Naive thymus-derived CD4-positive, alpha-beta T cell (primary cell): ENCODE data around the gene F2RL2. TPM values are rescaled to one million over a fixed set of nuclear protein-coding genes. Genes with fewer than 3 reads are reported as not detected.
A peak's percentile ranks its signal among the peaks of the same experiment; 100 is the strongest.
"Not testable (repeated sequence)": the region's sequence is repeated elsewhere in the genome, so short reads cannot be mapped to it uniquely, and the experiment has no call there.

ENCODE experiments used
- ATAC-seq: fragments of 150-1000 bp; cut with Tn5 transposase; 2 replicates; pipeline ENCODE4 v1.10.0; 2021; ENCODE audit warnings: mild to moderate bottlenecking, moderate library complexity
- CTCF ChIA-PET: fragments of 350-600 bp; sonication (Branson Sonifier 250); formaldehyde crosslinking; loops from one replicate; lab custom pipeline; 2021; ENCODE audit warnings: antibody characterized with exemption; lab: Charles Lee
- POLR2A ChIA-PET: fragments of 350-600 bp; sonication (Branson Sonifier 250); formaldehyde crosslinking; loops from one replicate; lab custom pipeline; 2021; ENCODE audit warnings: antibody characterized with exemption, inconsistent platforms; lab: Charles Lee
- DNase-seq, 9 donors: peaks; one replicate each; pipeline versions ENCODE4 v3.0.0 to v3.0.0-alpha.2; 2020 to 2022; ENCODE audit warnings: mixed read lengths in 1 of 9
- H3K27ac ChIP-seq: one replicate; pipeline ENCODE4 v1.7.0; 2013; ENCODE audit warnings: mild to moderate bottlenecking, low read depth, low read length, moderate library complexity
- H3K27me3 ChIP-seq, 2 donors: one replicate each; pipeline ENCODE4 v1.7.0; 2013; ENCODE audit warnings: low read length in 2 of 2, mild to moderate bottlenecking in 2 of 2, moderate library complexity in 2 of 2; ENCODE audit not compliant: control insufficient read depth in 2 of 2, insufficient read depth in 2 of 2
- H3K36me3 ChIP-seq, 3 experiments: 1 replicate in 2 of 3; 2 replicates in 1 of 3; pipeline ENCODE4 v1.7.0; 2013; ENCODE audit warnings: low read length in 3 of 3, mild to moderate bottlenecking in 3 of 3, moderate library complexity in 1 of 3; ENCODE audit not compliant: insufficient read depth in 3 of 3, control insufficient read depth in 2 of 3
- H3K4me1 ChIP-seq, 2 donors: one replicate each; pipeline ENCODE4 v1.7.0; 2013; ENCODE audit warnings: low read length in 2 of 2, mild to moderate bottlenecking in 2 of 2, moderate library complexity in 1 of 2; ENCODE audit not compliant: control insufficient read depth in 2 of 2, insufficient read depth in 2 of 2
- H3K4me3 ChIP-seq: 2 replicates; pipeline ENCODE4 v1.7.0; 2013; ENCODE audit warnings: mild to moderate bottlenecking, low read length
- H3K9me3 ChIP-seq, 3 experiments: 1 replicate in 2 of 3; 2 replicates in 1 of 3; pipeline ENCODE4 v1.7.0; 2013; ENCODE audit warnings: low read length in 3 of 3; ENCODE audit not compliant: control insufficient read depth in 2 of 3
- H3K27ac Mint-ChIP-seq, 9 donors: one replicate each; pipeline ENCODE4 v1.8.0; 2020 to 2022; ENCODE audit warnings: mixed read lengths in 9 of 9, mild to moderate bottlenecking in 8 of 9, moderate library complexity in 5 of 9, inconsistent platforms in 2 of 9
- H3K27me3 Mint-ChIP-seq, 5 donors: one replicate each; pipeline ENCODE4 v1.8.0; 2021 to 2022; ENCODE audit warnings: mixed read lengths in 5 of 5, mild to moderate bottlenecking in 1 of 5
- H3K36me3 Mint-ChIP-seq, 5 donors: one replicate each; pipeline ENCODE4 v1.8.0; 2020 to 2022; ENCODE audit warnings: mixed read lengths in 5 of 5, mild to moderate bottlenecking in 3 of 5, inconsistent platforms in 1 of 5
- H3K4me1 Mint-ChIP-seq, 7 donors: one replicate each; pipeline ENCODE4 v1.8.0; 2020 to 2022; ENCODE audit warnings: mixed read lengths in 7 of 7, mild to moderate bottlenecking in 3 of 7, inconsistent platforms in 1 of 7
- H3K4me3 Mint-ChIP-seq, 10 donors: one replicate each; pipeline ENCODE4 v1.8.0; 2020 to 2022; ENCODE audit warnings: mild to moderate bottlenecking in 10 of 10, mixed read lengths in 10 of 10, moderate library complexity in 6 of 10, inconsistent platforms in 2 of 10
- H3K9me3 Mint-ChIP-seq, 11 donors: one replicate each; pipeline ENCODE4 v1.8.0; 2020 to 2022; ENCODE audit warnings: mixed read lengths in 11 of 11, mild to moderate bottlenecking in 4 of 11, inconsistent platforms in 1 of 11, moderate library complexity in 1 of 11
- intact Hi-C, 2 donors: fragments of 100-400 bp; cut with micrococcal nuclease; formaldehyde crosslinking; loops; one replicate each; pipeline ENCODE4 v1.15.1; 2023
- polyA plus RNA-seq, 2 donors: library from polyadenylated mRNA; unstranded; fragments of 300-500 nt; fragmentation: Illumina TruSeq; gene quantifications; one replicate each; pipeline ENCODE4 v1.2.3, GENCODE V29; 2021
- total RNA-seq, 6 experiments: library from RNA in 5 of 6; stranded (reverse) in 5 of 6; gene quantifications; 1 replicate in 5 of 6; 2 replicates in 1 of 6; pipeline ENCODE4 v1.2.3 and lab custom pipeline; 2021 to 2026

Gene F2RL2
- total and polyA plus RNA-seq, 7 experiments from 2014 or later: 0.46 to 0.51 TPM; not detected in 5

GRCh38 chr5:76607353-76607871 lies 15.8 kb downstream of the F2RL2 start:
- ATAC-seq: peak; percentile 36
- H3K36me3 Mint-ChIP-seq: peaks cover 14 to 78% (median 41%) of the 10 kb centered on the region in 5 donors
- no peaks in the 10 kb centered on the region for H3K9me3 ChIP-seq
- no peak overlapping the region for H3K27ac ChIP-seq
- no peaks in the 10 kb centered on the region for H3K27me3 ChIP-seq
- peak overlapping the region; percentile 47 to 94 (median 75) for H3K27ac Mint-ChIP-seq
- no peak overlapping the region for H3K4me3 ChIP-seq
- peak overlapping the region in 8 of 10 donors; percentile 9 to 82 (median 52) for H3K4me3 Mint-ChIP-seq
- intact Hi-C loops: loop anchor here in 1 of 2 donors (10.0 kb wide), 1 partner anchor 257 kb away; no protein-coding TSS in a partner anchor
- H3K9me3 Mint-ChIP-seq: no peaks in the 10 kb centered on the region
- peak in 3 of 9 donors; percentile 7 to 32 (median 10) for DNase-seq
- peaks cover 4 to 21% (median 14%) of the 10 kb centered on the region in 7 donors for H3K4me1 Mint-ChIP-seq
- POLR2A ChIA-PET: no interaction called here
- no peaks in the 10 kb centered on the region for H3K4me1 ChIP-seq
- H3K36me3 ChIP-seq: peaks cover 0 to 35% (median 3%) of the 10 kb centered on the region in 3 experiments
- CTCF ChIA-PET: interaction anchor here (0.5 kb wide), 1 partner anchor 12 kb away, joined by 3 read pairs; no protein-coding TSS in a partner anchor
- no peaks in the 10 kb centered on the region for H3K27me3 Mint-ChIP-seq

- intact Hi-C loops: loop anchor here in 1 of 2 donors (10.0 kb wide), 1 partner anchor 258 kb away; no protein-coding TSS in a partner anchor
- H3K4me1 Mint-ChIP-seq: peaks cover 4 to 21% (median 14%) of the 10 kb centered on the region in 7 donors
Observed at GRCh38 chr5:76606701-76607100, 16.5 kb downstream of the F2RL2 start.

GRCh38 chr5:76604838-76605237 lies 18.4 kb downstream of the F2RL2 start:
- Histone ChIP-seq H3K9me3 (no peaks in the 10 kb centered on the region), H3K36me3 (peaks cover 3 to 35% (median 10%) of the 10 kb centered on the region in 3 experiments), H3K4me1 (no peaks in the 10 kb centered on the region), H3K27me3 (no peaks in the 10 kb centered on the region), H3K4me3 (no peak overlapping the region), H3K27ac (no peak overlapping the region)
- H3K4me3 Mint-ChIP-seq: no peak overlapping the region
- peaks cover 0 to 21% (median 11%) of the 10 kb centered on the region in 7 donors for H3K4me1 Mint-ChIP-seq
- DNase-seq (no peak), ATAC-seq (no peak)
- H3K36me3 Mint-ChIP-seq: peaks cover 10 to 70% (median 26%) of the 10 kb centered on the region in 5 donors
- ChIA-PET POLR2A (no interaction called here), CTCF (no interaction called here)
- H3K27ac Mint-ChIP-seq: no peak overlapping the region
- intact Hi-C loops: loop anchor here in 1 of 2 donors (5.0 to 10.0 kb wide), 3 partner anchors 112 to 412 kb away; partner anchors contain the start of gene F2R
- no peaks in the 10 kb centered on the region for H3K27me3 Mint-ChIP-seq
- H3K9me3 Mint-ChIP-seq: no peaks in the 10 kb centered on the region

More at GRCh38 chr5:76606701-76607100, 16.5 kb downstream of the F2RL2 start:
- Mint-ChIP-seq H3K27ac (peak overlapping the region in 6 of 9 donors; percentile 15 to 94 (median 66)), H3K4me3 (peak overlapping the region in 3 of 10 donors; percentile 62 to 82 (median 64)), H3K9me3 (no peaks in the 10 kb centered on the region), H3K27me3 (no peaks in the 10 kb centered on the region), H3K36me3 (peaks cover 14 to 77% (median 36%) of the 10 kb centered on the region in 5 donors)
- no peaks in the 10 kb centered on the region for H3K27me3 ChIP-seq
- ChIA-PET CTCF (interaction anchor here (0.5 kb wide), 2 partner anchors 87 to 165 kb away, joined by 3 to 5 read pairs; no protein-coding TSS in a partner anchor), POLR2A (no interaction called here)
- H3K9me3 ChIP-seq: no peaks in the 10 kb centered on the region
- H3K4me1 ChIP-seq: no peaks in the 10 kb centered on the region
- no peak overlapping the region for H3K27ac ChIP-seq
- peaks cover 0 to 34% (median 3%) of the 10 kb centered on the region in 3 experiments for H3K36me3 ChIP-seq
- ATAC-seq (no peak), DNase-seq (no peak)
- no peak overlapping the region for H3K4me3 ChIP-seq

- Mint-ChIP-seq H3K36me3 (peaks cover 10 to 67% (median 34%) of the 10 kb centered on the region in 5 donors), H3K4me1 (peaks cover 0 to 21% (median 11%) of the 10 kb centered on the region in 7 donors)
- CTCF ChIA-PET, H3K27me3 Mint-ChIP-seq, H3K9me3 ChIP-seq, H3K27ac ChIP-seq, DNase-seq, H3K27me3 ChIP-seq, H3K4me3 ChIP-seq, H3K4me3 Mint-ChIP-seq, POLR2A ChIA-PET, H3K4me1 ChIP-seq, H3K27ac Mint-ChIP-seq, H3K9me3 Mint-ChIP-seq, ATAC-seq: not testable (repeated sequence)
- intact Hi-C loops: loop anchor here in 1 of 2 donors (5.0 to 10.0 kb wide), 3 partner anchors 113 to 413 kb away; partner anchors contain the start of gene F2R
- H3K36me3 ChIP-seq: peaks cover 3 to 35% (median 10%) of the 10 kb centered on the region in 3 experiments
Observed at GRCh38 chr5:76603991-76604390, 19.2 kb downstream of the F2RL2 start.

- no peak overlapping the region for H3K27ac ChIP-seq
- no peaks in the 10 kb centered on the region for H3K27me3 ChIP-seq
- H3K9me3 ChIP-seq: no peaks in the 10 kb centered on the region
- Mint-ChIP-seq H3K36me3 (peaks cover 10 to 61% (median 21%) of the 10 kb centered on the region in 5 donors), H3K4me1 (peaks cover 0 to 11% (median 2%) of the 10 kb centered on the region in 7 donors), H3K27ac (no peak overlapping the region), H3K4me3 (no peak overlapping the region), H3K9me3 (no peaks in the 10 kb centered on the region), H3K27me3 (no peaks in the 10 kb centered on the region)
- H3K4me3 ChIP-seq: no peak overlapping the region
- intact Hi-C loops: loop anchor here in 1 of 2 donors (5.0 to 10.0 kb wide), 3 partner anchors 115 to 415 kb away; partner anchors contain the start of gene F2R
- H3K36me3 ChIP-seq: peaks cover 3 to 40% (median 10%) of the 10 kb centered on the region in 3 experiments
- no peak for DNase-seq
- H3K4me1 ChIP-seq: no peaks in the 10 kb centered on the region
- ChIA-PET POLR2A (no interaction called here), CTCF (interaction anchor here (1.3 to 4.5 kb wide), 4 partner anchors 10 to 172 kb away, joined by 4 to 28 read pairs (median 5); no protein-coding TSS in a partner anchor)
- ATAC-seq: no peak
Observed at GRCh38 chr5:76602094-76602726, 21.0 kb downstream of the F2RL2 start.

- peak in 7 of 9 donors; percentile 7 to 60 (median 48) for DNase-seq
- peak overlapping the region in 3 of 9 donors; percentile 6 to 54 (median 36) for H3K27ac Mint-ChIP-seq
Observed at GRCh38 chr5:76601470-76601869, 21.7 kb downstream of the F2RL2 start.

More at GRCh38 chr5:76601470-76601869, 21.7 kb downstream of the F2RL2 start:
- no peak overlapping the region for H3K4me3 Mint-ChIP-seq
- Histone ChIP-seq H3K4me3 (no peak overlapping the region), H3K36me3 (peaks cover 0 to 40% (median 10%) of the 10 kb centered on the region in 3 experiments), H3K27ac (no peak overlapping the region), H3K9me3 (no peaks in the 10 kb centered on the region), H3K27me3 (no peaks in the 10 kb centered on the region), H3K4me1 (no peaks in the 10 kb centered on the region)
- no peaks in the 10 kb centered on the region for H3K27me3 Mint-ChIP-seq
- H3K9me3 Mint-ChIP-seq: no peaks in the 10 kb centered on the region
- ChIA-PET POLR2A (interaction anchor here (0.7 kb wide), 1 partner anchor 1303 kb away, joined by 3 read pairs; no protein-coding TSS in a partner anchor), CTCF (interaction anchor here (0.6 to 4.5 kb wide), 5 partner anchors 10 to 173 kb away, joined by 3 to 28 read pairs (median 4); no protein-coding TSS in a partner anchor)
- intact Hi-C loops: loop anchor here (1.0 to 10.0 kb wide), 7 partner anchors 40 to 416 kb away; partner anchors contain the start of genes F2R (in 1 of the 2) and IQGAP2 (in 1 of the 2)
- H3K36me3 Mint-ChIP-seq: peaks cover 14 to 60% (median 23%) of the 10 kb centered on the region in 5 donors
- ATAC-seq: peak; percentile 80
- H3K4me1 Mint-ChIP-seq: peaks cover 0 to 11% (median 2%) of the 10 kb centered on the region in 7 donors
